Measurements from ENCODE around the gene ERMARD. TPM values are rescaled to one million over a fixed set of nuclear protein-coding genes. Genes with fewer than 3 reads are reported as not detected.

Gene ERMARD
- total RNA-seq, 1 donor from 2014 or later = 41.5 TPM

- DNase-seq (ENCODE audit: extremely low spot score in 2 of 2) = no peak
- no peaks in the 10 kb centered on the region for H3K36me3 ChIP-seq
- H3K27me3 ChIP-seq = no peaks in the 10 kb centered on the region
- peaks cover 3% of the 10 kb centered on the region for H3K4me1 ChIP-seq
- no peak overlapping the region for H3K4me3 ChIP-seq
- no peaks in the 10 kb centered on the region for H3K9me3 ChIP-seq
- intact Hi-C loops (cut with DNase I) = no loop called here
- TF ChIP-seq POLR2AphosphoS5 (IDR thresholded peaks at IDR 0.05; ENCODE audit: insufficient read depth in 1 of 2, low read depth in 1 of 2) (no peak), CTCF (IDR thresholded peaks at IDR 0.05) (no peak), POLR2A (IDR thresholded peaks at IDR 0.05) (no peak)
- no peak overlapping the region for H3K27ac ChIP-seq
These were observed 75.3 kb downstream of the ERMARD start for GRCh38 chr6:169826697-169827096.

- intact Hi-C loops (cut with DNase I) = no loop called here
These were observed 75.9 kb downstream of the ERMARD start for GRCh38 chr6:169827290-169827717.

GRCh38 chr6:169828176-169828575 lies 76.8 kb downstream of the ERMARD start:
- intact Hi-C loops (cut with DNase I) = no loop called here
- DNase-seq (ENCODE audit: extremely low spot score in 2 of 2) = peak; percentile 69 to 81
- H3K9me3 ChIP-seq = no peaks in the 10 kb centered on the region
- H3K4me3 ChIP-seq = no peak overlapping the region
- no peaks in the 10 kb centered on the region for H3K36me3 ChIP-seq
- no peak overlapping the region for H3K27ac ChIP-seq
- H3K4me1 ChIP-seq = peaks cover 7% of the 10 kb centered on the region
- TF ChIP-seq POLR2A (IDR thresholded peaks at IDR 0.05) = no peak
- TF ChIP-seq CTCF (IDR thresholded peaks at IDR 0.05) = no peak
- no peak for TF ChIP-seq POLR2AphosphoS5 (IDR thresholded peaks at IDR 0.05; ENCODE audit: insufficient read depth in 1 of 2, low read depth in 1 of 2)
- no peaks in the 10 kb centered on the region for H3K27me3 ChIP-seq

More at GRCh38 chr6:169827290-169827717, 75.9 kb downstream of the ERMARD start:
- Histone ChIP-seq H3K4me1 (peaks cover 7% of the 10 kb centered on the region), H3K27ac (no peak overlapping the region), H3K27me3 (no peaks in the 10 kb centered on the region), H3K4me3 (no peak overlapping the region), H3K9me3 (no peaks in the 10 kb centered on the region), H3K36me3 (no peaks in the 10 kb centered on the region)
- TF ChIP-seq CTCF (IDR thresholded peaks at IDR 0.05) (no peak), POLR2AphosphoS5 (IDR thresholded peaks at IDR 0.05; ENCODE audit: insufficient read depth in 1 of 2, low read depth in 1 of 2) (no peak), POLR2A (IDR thresholded peaks at IDR 0.05) (no peak)
- peak; percentile 52 for DNase-seq (ENCODE audit: extremely low spot score in 2 of 2)

GRCh38 chr6:169829786-169830185 lies 78.4 kb downstream of the ERMARD start:
- H3K27me3 ChIP-seq = no peaks in the 10 kb centered on the region
- H3K9me3 ChIP-seq = no peaks in the 10 kb centered on the region
- H3K27ac ChIP-seq = no peak overlapping the region
- H3K4me3 ChIP-seq = no peak overlapping the region
- peak; percentile 56 to 93 for DNase-seq (ENCODE audit: extremely low spot score in 2 of 2)
- no peak for TF ChIP-seq POLR2A (IDR thresholded peaks at IDR 0.05)
- no peak for TF ChIP-seq CTCF (IDR thresholded peaks at IDR 0.05)
- TF ChIP-seq POLR2AphosphoS5 (IDR thresholded peaks at IDR 0.05; ENCODE audit: insufficient read depth in 1 of 2, low read depth in 1 of 2) = no peak
- H3K4me1 ChIP-seq = peaks cover 7% of the 10 kb centered on the region
- H3K36me3 ChIP-seq = no peaks in the 10 kb centered on the region
- intact Hi-C loops (cut with DNase I) = loop anchor here (10.0 kb wide), 2 partner anchors 465 to 685 kb away; partner anchors contain the start of gene DLL1

GRCh38 chr6:169830876-169831275 lies 79.5 kb downstream of the ERMARD start:
- peaks cover 7% of the 10 kb centered on the region for H3K4me1 ChIP-seq
- H3K9me3 ChIP-seq = no peaks in the 10 kb centered on the region
- intact Hi-C loops (cut with DNase I) = loop anchor here (10.0 kb wide), 2 partner anchors 464 to 684 kb away; partner anchors contain the start of gene DLL1
- H3K36me3 ChIP-seq = no peaks in the 10 kb centered on the region
- DNase-seq (ENCODE audit: extremely low spot score in 2 of 2) = peak; percentile 61 to 82
- TF ChIP-seq POLR2AphosphoS5 (IDR thresholded peaks at IDR 0.05; ENCODE audit: insufficient read depth in 1 of 2, low read depth in 1 of 2) = no peak
- TF ChIP-seq POLR2A (IDR thresholded peaks at IDR 0.05) = no peak
- no peak for TF ChIP-seq CTCF (IDR thresholded peaks at IDR 0.05)
- H3K4me3 ChIP-seq = no peak overlapping the region
- no peak overlapping the region for H3K27ac ChIP-seq
- H3K27me3 ChIP-seq = no peaks in the 10 kb centered on the region
